Esophagus squamous epithelium (tissue), 4 donors: ENCODE data around the gene LYRM2.

Experiments
- CTCF ChIP-seq, 6 experiments: fragments of 450-650 bp in 4 of 6; fragments of 200-600 bp in 2 of 6; sonication (generic) in 2 of 6; IDR thresholded peaks; one replicate each; pipeline ENCODE4 v1.5.1; 2016 to 2019; ENCODE audit warnings: antibody characterized with exemption in 6 of 6, mild to moderate bottlenecking in 4 of 6, moderate library complexity in 4 of 6
- POLR2A ChIP-seq, 4 donors: fragments of 450-650 bp; IDR thresholded peaks; one replicate each; pipeline ENCODE4 v1.6.1; 2017; ENCODE audit warnings: antibody characterized with exemption in 4 of 4, mild to moderate bottlenecking in 4 of 4, moderate library complexity in 3 of 4

- no peak for TF ChIP-seq POLR2A (IDR thresholded peaks at IDR 0.05)
- TF ChIP-seq CTCF (IDR thresholded peaks at IDR 0.05), result no peak
Observed at GRCh38 chr6:89670935-89671565, 32.5 kb upstream of the LYRM2 start.
